K562 (cell line): ENCODE data around the gene VWA8. TPM values are rescaled to one million over a fixed set of nuclear protein-coding genes. Genes with fewer than 3 reads are reported as not detected.

ENCODE experiments used
- ATAC-seq: fragments of 200-7000 bp; cut with Tn5 transposase; 3 replicates; pipeline ENCODE4 v1.9.1; 2020; ENCODE audit warnings: moderate library complexity
- BruUV-seq: library from RNA; stranded (reverse); fragments of 400-500 nt; replicated peaks from 2 replicates; lab custom pipeline; 2021; lab: Mats Ljungman, UMichigan
- CTCF ChIA-PET: fragments of 300-600 bp; formaldehyde crosslinking; extraction: SDS; loops from one replicate; lab custom pipeline; 2021; ENCODE audit warnings: low intra/inter-chr PET ratio; lab: Yijun Ruan, JAX
- POLR2A ChIA-PET: fragments of 300-600, 350-650 bp; sonication (Branson Sonifier 250); formaldehyde crosslinking; extraction: SDS; loops from one replicate; lab custom pipeline; 2021; ENCODE audit warnings: antibody characterized with exemption, inconsistent platforms; lab: Yijun Ruan, JAX
- DNase-seq, 4 experiments: peaks; one replicate each; pipeline versions ENCODE4 v3.0.0 to v3.0.0-alpha.2; 2011 to 2018; ENCODE audit warnings: low spot score in 3 of 4, mixed read lengths in 3 of 4; ENCODE audit errors: extremely low read depth in 1 of 4
- FAIRE-seq: peaks from 2 replicates; lab custom pipeline; 2011; peaks lifted over from hg19 to GRCh38; lab: Jason Lieb, UNC
- H2AFZ ChIP-seq: 2 replicates; pipeline ENCODE4 v1.6.0; 2011; ENCODE audit warnings: low read depth, low read length, control low read depth, inconsistent platforms
- H3K27ac ChIP-seq: fragments of 200-600 bp; 3 replicates; pipeline ENCODE4 v1.8.0; 2011; ENCODE audit warnings: low read depth, mild to moderate bottlenecking, control low read depth, inconsistent platforms, low read length, moderate library complexity, mixed read lengths; ENCODE audit errors: extremely low read depth
- H3K27me3 ChIP-seq, 2 experiments: fragments of 300-600 bp in 1 of 2; 2 replicates in 1 of 2; 3 replicates in 1 of 2; pipeline versions ENCODE4 v1.6.0 to v1.8.0; 2011; ENCODE audit warnings: inconsistent platforms in 2 of 2, low read length in 2 of 2, mild to moderate bottlenecking in 1 of 2, mixed read lengths in 1 of 2, moderate library complexity in 1 of 2; ENCODE audit not compliant: control insufficient read depth in 2 of 2, insufficient read depth in 2 of 2
- H3K36me3 ChIP-seq: fragments of 300-600 bp; 3 replicates; pipeline ENCODE4 v1.8.0; 2011; ENCODE audit warnings: mild to moderate bottlenecking, low read length, inconsistent platforms; ENCODE audit not compliant: control insufficient read depth, insufficient read depth
- H3K4me1 ChIP-seq, 2 experiments: fragments of 200-600 bp in 1 of 2; replicated peaks in 1 of 2; 2 replicates in 1 of 2; 3 replicates in 1 of 2; pipeline versions ENCODE4 v1.5.1 to v1.8.0; 2011; ENCODE audit warnings: inconsistent platforms in 2 of 2, low read length in 2 of 2, mild to moderate bottlenecking in 1 of 2, mixed read lengths in 1 of 2, moderate library complexity in 1 of 2; ENCODE audit not compliant: control insufficient read depth in 2 of 2, insufficient read depth in 2 of 2
- H3K4me2 ChIP-seq: 2 replicates; pipeline ENCODE4 v1.6.1; 2011; ENCODE audit warnings: low read length, control low read depth, inconsistent platforms, mixed read lengths; ENCODE audit not compliant: insufficient read depth
- H3K4me3 ChIP-seq: fragments of 200-600 bp; sonication (generic), shearing (Covaris generic); 2 replicates; pipeline ENCODE4 v1.5.1; 2016; ENCODE audit warnings: control low read depth, inconsistent platforms
- H3K79me2 ChIP-seq: fragments of 200-600 bp; 3 replicates; pipeline ENCODE4 v1.8.0; 2011; ENCODE audit warnings: low read length, inconsistent platforms; ENCODE audit not compliant: control insufficient read depth, insufficient read depth
- H3K9ac ChIP-seq, 2 experiments: 2 replicates each; pipeline versions ENCODE4 v1.6.0 to v1.6.1; 2011; ENCODE audit warnings: low read depth in 2 of 2, low read length in 2 of 2, control low read depth in 1 of 2, inconsistent platforms in 1 of 2, mild to moderate bottlenecking in 1 of 2, mixed read lengths in 1 of 2; ENCODE audit not compliant: insufficient read depth in 1 of 2
- H3K9me1 ChIP-seq: one replicate; pipeline ENCODE4 v1.6.0; 2011; ENCODE audit warnings: inconsistent platforms, mild to moderate bottlenecking, low read length, moderate library complexity; ENCODE audit not compliant: control insufficient read depth, insufficient read depth
- H3K9me3 ChIP-seq: replicated peaks from 2 replicates; pipeline ENCODE4 v1.5.1; 2011; ENCODE audit warnings: low read depth, low read length, inconsistent platforms; ENCODE audit not compliant: control insufficient read depth, insufficient read depth
- H4K20me1 ChIP-seq: replicated peaks from 2 replicates; pipeline ENCODE4 v1.6.1; 2011; ENCODE audit warnings: low read length, inconsistent platforms, mixed read lengths; ENCODE audit not compliant: control insufficient read depth, insufficient read depth
- ATF3 ChIP-seq, 2 experiments: fragments of 450-650 bp in 1 of 2; sonication (generic) in 1 of 2; formaldehyde crosslinking in 1 of 2; IDR thresholded peaks in 1 of 2; conservative IDR thresholded peaks in 1 of 2; 2 replicates each; pipeline versions ENCODE4 v1.6.1 to v1.8.1; 2016 to 2023; ENCODE audit warnings: mild to moderate bottlenecking in 2 of 2, moderate library complexity in 2 of 2, inconsistent platforms in 1 of 2, missing genetic modification reagents in 1 of 2
- BRF1 ChIP-seq: IDR thresholded peaks from 3 replicates; pipeline ENCODE4 v1.6.1; 2011; ENCODE audit warnings: borderline replicate concordance, mild to moderate bottlenecking; ENCODE audit not compliant: insufficient read length; ENCODE audit errors: extremely low read depth
- CBX2 ChIP-seq: fragments of 200-600 bp; sonication (generic); IDR thresholded peaks from one replicate; pipeline ENCODE4 v1.6.1; 2012; ENCODE audit warnings: mild to moderate bottlenecking, low read length, inconsistent platforms; ENCODE audit not compliant: insufficient read depth, poor library complexity, severe bottlenecking
- MTF1 ChIP-seq: fragments of 250-450 bp; sonication (Bioruptor Pico); IDR thresholded peaks from 2 replicates; pipeline ENCODE4 v1.9.0; 2021; ENCODE audit warnings: moderate library complexity, mild to moderate bottlenecking, inconsistent platforms, borderline replicate concordance
- NEUROD1 ChIP-seq: fragments of 150-350 bp; IDR thresholded peaks from 2 replicates; pipeline ENCODE4 v1.6.1; 2014; ENCODE audit warnings: borderline replicate concordance, low read length, low read depth; ENCODE audit not compliant: partially characterized antibody
- NR2C2 ChIP-seq, 2 experiments: fragments of 200-800 bp in 1 of 2; sonication (Bioruptor generic) in 1 of 2; sonication (generic) in 1 of 2; formaldehyde crosslinking in 1 of 2; IDR thresholded peaks; 2 replicates each; pipeline versions ENCODE4 v1.6.1 to v1.8.0; 2016 to 2022; ENCODE audit warnings: mild to moderate bottlenecking in 1 of 2, missing compliant biosample characterization in 1 of 2, missing genetic modification characterization in 1 of 2, missing genetic modification reagents in 1 of 2
- RERE ChIP-seq: sonication (generic); formaldehyde crosslinking; IDR thresholded peaks from 2 replicates; pipeline ENCODE4 v1.8.0; 2023; ENCODE audit warnings: missing genetic modification reagents, mild to moderate bottlenecking, borderline replicate concordance
- SNRNP70 ChIP-seq: fragments of 200-400 bp; formaldehyde crosslinking; optimal IDR thresholded peaks from 2 replicates; pipeline ENCODE3; 2017; ENCODE audit warnings: low read depth, low read length
- YY1 ChIP-seq, 3 experiments: IDR thresholded peaks; 2 replicates each; pipeline ENCODE4 v1.6.1; 2011; ENCODE audit warnings: low read length in 2 of 3, mild to moderate bottlenecking in 2 of 3, moderate library complexity in 2 of 3, borderline replicate concordance in 1 of 3, control low read depth in 1 of 3, low read depth in 1 of 3; ENCODE audit not compliant: insufficient read depth in 3 of 3, insufficient replicate concordance in 2 of 3, control insufficient read depth in 1 of 3, insufficient read length in 1 of 3; ENCODE audit errors: extremely low read depth in 1 of 3
- ZKSCAN1 ChIP-seq: fragments of 150-350 bp; IDR thresholded peaks from 2 replicates; pipeline ENCODE4 v1.6.1; 2016; ENCODE audit warnings: low read depth, low read length
- ZNF232 ChIP-seq: sonication (generic); formaldehyde crosslinking; IDR thresholded peaks from 2 replicates; pipeline ENCODE4 v1.8.0; 2022; ENCODE audit warnings: mild to moderate bottlenecking, missing genetic modification reagents
- WGBS: fragments of 100-300 bp; shearing (Covaris generic); methylation state at CpG from one replicate; pipeline ENCODE4 v1.1.6; 2016; ENCODE audit warnings: low coverage, mixed read lengths; ENCODE audit not compliant: insufficient coverage; ENCODE audit errors: missing lambda C conversion rate; 5-methylcytosine and 5-hydroxymethylcytosine counted together
- in situ Hi-C: fragments of 300-500 bp; cut with MboI; formaldehyde crosslinking; loops from 4 replicates; pipeline ENCODE4 v1.15.0; 2018; ENCODE audit warnings: inconsistent platforms, mixed read lengths
- intact Hi-C: fragments of 100-400 bp; cut with micrococcal nuclease; formaldehyde crosslinking; loops from 2 replicates; pipeline ENCODE4 v1.14.2; 2022
- polyA plus RNA-seq, 8 experiments: library from polyadenylated mRNA; depleted of rRNA in 4 of 8; stranded (reverse) in 5 of 8; unstranded in 3 of 8; fragments of >200 nt; fragmentation: Nextera tagmentation in 2 of 8; fragmentation: Illumina TruSeq in 1 of 8; extraction: Ambion mirVana in 2 of 8; extraction: Trizol in 1 of 8; gene quantifications; 2 replicates each; pipeline versions ENCODE4 v1.2.1 to v1.2.3, GENCODE V29; 2011 to 2014; ENCODE audit warnings: inconsistent platforms in 1 of 8, missing spikeins in 1 of 8
- total RNA-seq, 7 experiments: library from RNA; depleted of rRNA in 6 of 7; stranded (reverse); fragments of >200 nt in 6 of 7; fragmentation: Illumina TruSeq in 2 of 7; extraction: Trizol in 2 of 7; gene quantifications; 2 replicates each; pipeline versions ENCODE4 v1.2.1 to v1.2.3, GENCODE V29; 2011 to 2021; ENCODE audit warnings: low replicate concordance in 1 of 7

VWA8 gene
- total and polyA plus RNA-seq, 9 of the 15 experiments (the other 6 are each of a cell fraction or from before 2014, with no cell fraction given), result 2.1 to 18.5 (median 13.3) TPM

DNA sequence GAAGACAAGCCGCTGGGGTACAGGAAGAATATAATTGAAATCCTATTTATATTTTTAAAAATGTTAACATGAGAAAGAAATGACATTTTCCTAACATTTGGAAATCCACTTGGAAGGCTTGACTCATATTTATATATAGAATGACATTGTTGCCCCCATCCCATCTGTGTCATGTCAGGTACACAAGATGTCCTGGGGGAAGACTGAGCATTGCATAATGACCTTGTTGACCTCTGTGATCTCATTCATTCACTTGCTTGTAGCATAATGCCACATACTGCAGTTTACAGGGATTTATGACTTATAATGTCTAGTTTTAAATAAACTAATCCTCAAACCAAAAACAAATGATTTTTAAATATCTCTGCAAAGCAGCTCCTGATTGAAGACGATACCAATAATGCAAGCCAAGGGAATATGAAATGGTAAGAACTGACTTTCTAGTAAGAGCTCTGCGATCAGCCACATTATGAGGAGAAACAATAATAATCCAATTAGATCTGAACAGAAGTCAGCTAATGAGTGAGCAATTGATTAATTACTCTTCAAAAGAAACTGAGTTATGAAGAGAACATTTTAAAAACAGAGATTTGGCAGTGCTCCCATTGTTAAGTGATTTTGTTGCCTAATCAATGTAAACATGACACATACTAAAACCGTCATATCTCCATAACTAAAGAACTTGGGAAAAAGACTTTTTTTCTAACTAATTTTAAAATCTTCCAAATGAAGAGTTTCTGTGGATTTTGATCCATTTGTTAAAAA, 21.2 kb upstream of the VWA8 start (continued):
- no peak for TF ChIP-seq NEUROD1
- TF ChIP-seq NR2C2 (CRISPR knock-in tag; IDR thresholded peaks at IDR 0.05), result no peak
- TF ChIP-seq NR2C2 (tag; IDR thresholded peaks at IDR 0.05), result no peak
- TF ChIP-seq ZNF232, result no peak
- no peak for TF ChIP-seq ZKSCAN1
- no peak for TF ChIP-seq SNRNP70
- TF ChIP-seq BRF1, result no peak
- no peak for TF ChIP-seq MTF1

- DNase-seq (no peak), ATAC-seq (no peak), FAIRE-seq (no peak)
- no TSS peak for BruUV-seq
- Histone ChIP-seq H3K9me1 (no peaks in the 10 kb centered on the region), H3K9ac (no peak overlapping the region), H3K4me3 (no peak overlapping the region), H3K36me3 (no peaks in the 10 kb centered on the region), H3K79me2 (no peaks in the 10 kb centered on the region), H3K27ac (no peak overlapping the region), H4K20me1 (no peaks in the 10 kb centered on the region), H2AFZ (peak overlapping the region; percentile 59; the same call in 1 of the 2 replicates), H3K4me1 (no peaks in the 10 kb centered on the region), H3K4me2 (no peak overlapping the region), H3K9me3 (no peaks in the 10 kb centered on the region), H3K27me3 (no peaks in the 10 kb centered on the region)
- ChIA-PET CTCF (no interaction called here), POLR2A (no interaction called here)
- intact Hi-C loops (no loop called here), in situ Hi-C loops (no loop called here)
- 0% methylated on average over 1 of the region's 1 CpG for WGBS
- TF ChIP-seq RERE (CRISPR knock-in tag) (no peak), CBX2 (no peak), YY1 (IDR thresholded peaks at IDR 0.05; ENCODE audit: borderline replicate concordance in 1 of 3, control insufficient read depth in 1 of 3, extremely low read depth in 1 of 3, insufficient read depth in 3 of 3, insufficient read length in 1 of 3, insufficient replicate concordance in 2 of 3, low read depth in 1 of 3, low read length in 2 of 3) (no peak), ATF3 (IDR thresholded peaks at IDR 0.05) (no peak), ATF3 (CRISPR knock-in tag; conservative IDR thresholded peaks at IDR 0.05) (no peak)
Observed at GRCh38 chr13:41978007-41978406, 17.1 kb upstream of the VWA8 start.
